OCI-LY7 (cell line): ENCODE data around the gene ATP5F1B. TPM values are rescaled to one million over a fixed set of nuclear protein-coding genes. Genes with fewer than 3 reads are reported as not detected.

ENCODE experiments used
- BruUV-seq: library from RNA; stranded (reverse); fragments of 400-500 nt; replicated peaks from 2 replicates; lab custom pipeline; 2021; lab: Mats Ljungman, UMichigan
- CTCF ChIA-PET: fragments of 300-600 bp; sonication (Branson Sonifier 250); formaldehyde crosslinking; loops from one replicate; lab custom pipeline; 2022; ENCODE audit warnings: antibody characterized with exemption; ENCODE audit not compliant: unreplicated experiment; lab: Charles Lee
- POLR2A ChIA-PET: fragments of 300-600 bp; sonication (Branson Sonifier 250); formaldehyde crosslinking; loops from one replicate; lab custom pipeline; 2022; ENCODE audit warnings: antibody characterized with exemption; lab: Charles Lee
- DNase-seq: peaks from one replicate; pipeline ENCODE4 v3.0.0-alpha.2; 2015; ENCODE audit warnings: low spot score
- H2AFZ ChIP-seq: fragments of 200-600 bp; sonication (generic), shearing (Covaris generic); 2 replicates; pipeline ENCODE4 v1.6.1; 2014; ENCODE audit warnings: mild to moderate bottlenecking, antibody characterized with exemption, low read length, moderate library complexity
- H3K27ac ChIP-seq: fragments of 200-600 bp; sonication (generic); 2 replicates; pipeline ENCODE4 v1.5.1; 2014; ENCODE audit warnings: mixed run types, low read depth, mild to moderate bottlenecking, moderate library complexity, low read length, inconsistent platforms; ENCODE audit not compliant: poor library complexity, severe bottlenecking
- H3K36me3 ChIP-seq: fragments of 200-600 bp; sonication (generic); 2 replicates; pipeline ENCODE4 v1.6.1; 2014; ENCODE audit warnings: mild to moderate bottlenecking, antibody characterized with exemption, low read length, moderate library complexity, mixed read lengths; ENCODE audit not compliant: insufficient read depth
- H3K4me1 ChIP-seq: fragments of 200-600 bp; sonication (generic); 2 replicates; pipeline ENCODE4 v1.5.1; 2014; ENCODE audit warnings: mild to moderate bottlenecking, low read length; ENCODE audit not compliant: insufficient read depth, poor library complexity, severe bottlenecking
- H3K4me2 ChIP-seq: fragments of 200-600 bp; sonication (generic); 2 replicates; pipeline ENCODE4 v1.6.1; 2014; ENCODE audit warnings: mild to moderate bottlenecking, low read length
- H3K4me3 ChIP-seq: fragments of 200-600 bp; sonication (generic); 2 replicates; pipeline ENCODE4 v1.5.1; 2014; ENCODE audit warnings: mild to moderate bottlenecking, low read depth, low read length; ENCODE audit not compliant: poor library complexity, severe bottlenecking
- H3K79me2 ChIP-seq: fragments of 200-600 bp; sonication (generic); 2 replicates; pipeline ENCODE4 v1.6.1; 2016; ENCODE audit warnings: low read depth, mild to moderate bottlenecking, low read length, moderate library complexity, mixed read lengths; ENCODE audit not compliant: insufficient read depth
- H3K9me2 ChIP-seq: fragments of 200-600 bp; sonication (generic); 2 replicates; pipeline ENCODE4 v1.6.1; 2016; ENCODE audit warnings: mild to moderate bottlenecking, low read length, mixed read lengths; ENCODE audit not compliant: insufficient read depth
- H3K9me3 ChIP-seq: fragments of 200-600 bp; sonication (generic); 2 replicates; pipeline ENCODE4 v1.6.1; 2014; ENCODE audit warnings: mild to moderate bottlenecking, mixed run types, low read length, mixed read lengths
- H4K20me1 ChIP-seq: fragments of 200-600 bp; sonication (generic); 2 replicates; pipeline ENCODE4 v1.6.1; 2014; ENCODE audit warnings: mild to moderate bottlenecking, antibody characterized with exemption, low read length, moderate library complexity, mixed read lengths; ENCODE audit not compliant: insufficient read depth
- EZH2phosphoT487 ChIP-seq: fragments of 200-600 bp; sonication (generic); IDR thresholded peaks from 2 replicates; pipeline ENCODE4 v1.6.1; 2018; ENCODE audit warnings: low read depth, borderline replicate concordance, mild to moderate bottlenecking, mixed run types, antibody characterized with exemption, low read length, moderate library complexity, mixed read lengths
- intact Hi-C: fragments of 100-400 bp; cut with micrococcal nuclease; formaldehyde crosslinking; loops from one replicate; pipeline ENCODE4 v1.10.0; 2022; ENCODE audit not compliant: unreplicated experiment
- total RNA-seq, 2 experiments: library from RNA; depleted of rRNA in 1 of 2; stranded (reverse); fragments of >200 nt in 1 of 2; shearing (Covaris generic) in 1 of 2; gene quantifications; 2 replicates each; pipeline ENCODE4 v1.2.3, GENCODE V29; 2014 to 2022
- TF ChIP-seq, protein P1 (sequence below): fragments of 200-600 bp; sonication (generic); conservative IDR thresholded peaks from 2 replicates; pipeline ENCODE4 v1.5.1; 2014; ENCODE audit warnings: mild to moderate bottlenecking, antibody characterized with exemption, low read length, moderate library complexity, mixed read lengths

ATP5F1B gene
- total RNA-seq, 2 experiments from 2014 or later, result 385 to 732 TPM

DNA sequence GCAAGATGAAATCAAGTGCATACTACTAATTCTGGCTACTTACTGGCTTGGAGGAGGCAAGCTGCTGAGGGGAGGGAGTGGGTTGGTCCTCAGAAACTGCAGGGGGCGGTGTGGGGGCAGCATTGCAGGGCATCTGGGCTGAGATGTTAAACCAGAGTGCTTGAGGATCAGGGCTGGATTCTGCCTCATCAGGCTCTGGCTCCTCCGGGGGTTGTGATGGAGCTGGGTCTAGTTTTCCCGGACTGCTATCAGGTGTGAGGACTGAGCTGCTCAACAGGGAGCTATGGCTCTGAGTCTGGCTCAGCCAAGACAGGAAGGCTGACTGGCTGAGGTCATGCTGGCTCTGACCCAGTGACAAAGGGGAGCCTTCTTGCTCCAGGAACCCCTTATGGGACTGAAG lies 44.3 kb downstream of the ATP5F1B start:
- H3K4me3 ChIP-seq, result no peak overlapping the region
- H3K79me2 ChIP-seq, result no peaks in the 10 kb centered on the region
- H3K4me1 ChIP-seq, result no peaks in the 10 kb centered on the region
- TF ChIP-seq EZH2phosphoT487, result no peak
- TF ChIP-seq, protein P1, sequence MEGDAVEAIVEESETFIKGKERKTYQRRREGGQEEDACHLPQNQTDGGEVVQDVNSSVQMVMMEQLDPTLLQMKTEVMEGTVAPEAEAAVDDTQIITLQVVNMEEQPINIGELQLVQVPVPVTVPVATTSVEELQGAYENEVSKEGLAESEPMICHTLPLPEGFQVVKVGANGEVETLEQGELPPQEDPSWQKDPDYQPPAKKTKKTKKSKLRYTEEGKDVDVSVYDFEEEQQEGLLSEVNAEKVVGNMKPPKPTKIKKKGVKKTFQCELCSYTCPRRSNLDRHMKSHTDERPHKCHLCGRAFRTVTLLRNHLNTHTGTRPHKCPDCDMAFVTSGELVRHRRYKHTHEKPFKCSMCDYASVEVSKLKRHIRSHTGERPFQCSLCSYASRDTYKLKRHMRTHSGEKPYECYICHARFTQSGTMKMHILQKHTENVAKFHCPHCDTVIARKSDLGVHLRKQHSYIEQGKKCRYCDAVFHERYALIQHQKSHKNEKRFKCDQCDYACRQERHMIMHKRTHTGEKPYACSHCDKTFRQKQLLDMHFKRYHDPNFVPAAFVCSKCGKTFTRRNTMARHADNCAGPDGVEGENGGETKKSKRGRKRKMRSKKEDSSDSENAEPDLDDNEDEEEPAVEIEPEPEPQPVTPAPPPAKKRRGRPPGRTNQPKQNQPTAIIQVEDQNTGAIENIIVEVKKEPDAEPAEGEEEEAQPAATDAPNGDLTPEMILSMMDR, result peak; percentile 69
- DNase-seq, result peak; percentile 39
- no peaks in the 10 kb centered on the region for H3K9me2 ChIP-seq
- H3K27ac ChIP-seq, result no peak overlapping the region
- POLR2A ChIA-PET, result interaction anchor here (0.6 to 1.0 kb wide), 2 partner anchors 26 to 45 kb away, joined by 4 read pairs; no protein-coding TSS in a partner anchor
- H3K4me2 ChIP-seq, result no peak overlapping the region
- intact Hi-C loops, result loop anchor here (1.0 kb wide), 1 partner anchor 35 kb away; no protein-coding TSS in a partner anchor
- H3K36me3 ChIP-seq, result peaks cover 98% of the 10 kb centered on the region
- no peak overlapping the region for H2AFZ ChIP-seq
- CTCF ChIA-PET, result interaction anchor here (1.7 kb wide), 1 partner anchor 35 kb away, joined by 9 read pairs; no protein-coding TSS in a partner anchor
- H3K9me3 ChIP-seq, result no peaks in the 10 kb centered on the region
- BruUV-seq, result no TSS peak
- no peaks in the 10 kb centered on the region for H4K20me1 ChIP-seq

DNA sequence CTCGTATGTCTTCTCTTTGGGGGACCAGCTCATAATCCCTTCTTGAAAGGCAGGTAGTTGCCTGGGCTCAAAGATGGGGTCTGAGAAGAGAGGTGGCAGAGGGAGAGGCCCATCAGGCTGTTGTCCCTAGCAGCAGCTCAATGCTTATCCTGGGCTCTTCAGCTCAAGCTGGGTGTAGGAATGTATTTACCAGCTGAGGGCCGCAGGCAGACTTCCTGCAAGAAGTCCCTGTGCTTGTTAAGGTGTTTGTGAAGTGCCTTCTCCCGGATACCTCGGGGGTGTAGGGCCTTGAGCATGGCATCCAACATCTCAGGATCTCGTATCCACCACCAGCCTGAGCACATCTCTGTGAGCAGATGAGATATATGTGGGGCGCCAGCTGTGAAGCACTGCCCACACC lies 45.0 kb downstream of the ATP5F1B start:
- intact Hi-C loops, result loop anchor here (1.0 kb wide), 1 partner anchor 36 kb away; no protein-coding TSS in a partner anchor
- H3K4me1 ChIP-seq, result peaks cover 4% of the 10 kb centered on the region
- POLR2A ChIA-PET, result interaction anchor here (0.6 to 1.0 kb wide), 3 partner anchors 10 to 816 kb away, joined by 3 to 4 read pairs (median 3); no protein-coding TSS in a partner anchor

More for the DNA sequence above, 45.0 kb downstream of the ATP5F1B start:
- no peak overlapping the region for H3K27ac ChIP-seq
- H3K4me3 ChIP-seq, result no peak overlapping the region
- no peak overlapping the region for H3K4me2 ChIP-seq
- H4K20me1 ChIP-seq, result no peaks in the 10 kb centered on the region
- CTCF ChIA-PET, result interaction anchor here (1.2 kb wide), 1 partner anchor 36 kb away, joined by 5 read pairs; no protein-coding TSS in a partner anchor
- no peaks in the 10 kb centered on the region for H3K79me2 ChIP-seq
- H3K9me2 ChIP-seq, result no peaks in the 10 kb centered on the region
- no peak overlapping the region for H2AFZ ChIP-seq
- no TSS peak for BruUV-seq
- TF ChIP-seq, protein P1, result no peak
- TF ChIP-seq EZH2phosphoT487, result no peak
- no peak for DNase-seq
- H3K9me3 ChIP-seq, result no peaks in the 10 kb centered on the region
- H3K36me3 ChIP-seq, result peaks cover 91% of the 10 kb centered on the region
